Myocyte (in vitro differentiated cells): ENCODE data around the gene ADAMTS9. TPM values are rescaled to one million over a fixed set of nuclear protein-coding genes. Genes with fewer than 3 reads are reported as not detected.

Experiments
- DNase-seq: peaks from one replicate; pipeline ENCODE4 v3.0.0-alpha.2; 2012; ENCODE audit warnings: low read depth
- total RNA-seq: library from RNA; depleted of rRNA; stranded (reverse); fragments of >200 nt; gene quantifications from 2 replicates; pipeline ENCODE4 v1.2.3, GENCODE V29; 2014

The ADAMTS9 gene
- total RNA-seq, 1 donor from 2014 or later = 5.1 TPM

GRCh38 chr3:64655160-64655559, 32.6 kb downstream of the ADAMTS9 start:
- DNase-seq = no peak

DNA sequence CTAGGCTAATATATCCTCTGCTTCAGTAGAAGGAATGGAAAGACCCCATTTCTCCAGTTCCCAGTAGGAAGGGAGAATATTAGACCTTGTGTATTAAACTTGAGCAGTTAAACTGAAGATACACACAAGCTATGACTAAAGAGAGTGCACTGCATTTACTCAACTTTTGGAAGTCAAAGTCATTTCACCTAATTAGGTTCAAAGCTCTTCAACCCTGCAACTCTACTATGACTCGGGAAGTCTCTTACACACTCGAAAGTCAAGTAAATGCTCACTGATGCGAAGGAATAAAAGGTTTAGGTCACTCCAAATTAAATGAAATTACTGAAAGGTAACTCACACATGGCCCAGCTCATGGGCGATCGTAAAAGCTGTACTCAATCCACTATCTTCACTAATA, 33.8 kb downstream of the ADAMTS9 start:
- DNase-seq = no peak

- DNase-seq = no peak
These were observed 34.7 kb downstream of the ADAMTS9 start for GRCh38 chr3:64653101-64653500.

DNA sequence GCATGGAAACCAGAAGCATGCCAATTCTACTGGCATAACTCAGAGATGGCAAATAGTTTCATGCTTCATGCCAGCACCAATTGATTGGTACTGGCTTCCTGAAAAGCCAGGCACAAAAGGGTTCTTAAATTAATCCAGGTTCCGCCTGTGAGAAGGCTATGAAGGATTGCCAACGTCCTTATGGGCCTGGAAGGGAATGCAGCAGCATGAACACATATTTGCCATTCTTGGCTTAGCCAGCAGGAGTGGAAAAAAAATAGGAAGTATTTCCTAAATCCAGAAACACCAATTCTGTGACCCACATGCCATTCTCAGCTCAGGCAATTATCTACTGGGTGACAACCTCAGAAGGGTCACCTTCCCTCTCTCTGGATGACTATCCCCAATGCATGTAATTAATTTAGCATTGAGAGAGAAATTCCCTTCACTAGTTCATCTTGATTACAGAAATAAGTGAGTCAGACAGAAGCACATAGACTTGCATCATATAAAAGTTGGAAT, 36.0 kb downstream of the ADAMTS9 start:
- no peak for DNase-seq

DNA sequence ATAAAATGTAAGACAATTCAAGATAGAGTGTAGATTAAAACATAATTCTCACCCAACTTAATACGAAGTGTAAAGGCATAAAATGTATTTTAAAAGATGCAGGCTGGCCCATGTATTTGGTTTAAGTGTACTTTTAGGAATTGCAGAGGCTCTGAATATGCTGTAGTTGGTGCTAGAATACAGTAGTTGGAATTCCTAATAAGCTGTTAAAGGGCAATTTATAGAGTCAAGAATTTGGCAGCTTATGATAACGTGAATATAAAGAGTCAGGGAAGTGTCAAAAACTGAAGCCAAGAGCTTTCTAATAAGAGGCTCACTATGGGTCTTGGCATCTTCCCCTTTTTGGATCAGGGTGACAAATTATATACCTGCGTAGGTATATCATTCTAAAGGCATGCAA, 36.5 kb downstream of the ADAMTS9 start:
- no peak for DNase-seq

DNA sequence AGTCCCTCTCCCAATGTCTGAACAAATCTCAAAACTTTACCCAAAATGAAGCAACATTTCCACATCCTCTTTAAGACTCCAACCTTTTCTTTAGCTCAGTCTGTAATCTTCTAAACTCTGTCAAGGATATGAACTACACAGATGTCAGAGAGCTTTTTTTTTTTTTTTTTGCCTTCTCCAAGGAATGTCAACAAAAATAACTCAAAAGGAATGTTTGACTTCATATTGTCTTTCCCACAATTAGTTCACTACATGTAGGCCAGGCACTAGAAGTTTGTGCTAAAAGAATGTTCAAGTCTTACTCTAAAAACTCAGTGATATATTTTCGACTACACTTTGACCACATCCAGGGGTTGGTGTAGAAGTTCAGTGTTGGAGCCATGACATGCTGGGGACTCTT, 37.1 kb downstream of the ADAMTS9 start:
- peak; percentile 44 for DNase-seq

DNA sequence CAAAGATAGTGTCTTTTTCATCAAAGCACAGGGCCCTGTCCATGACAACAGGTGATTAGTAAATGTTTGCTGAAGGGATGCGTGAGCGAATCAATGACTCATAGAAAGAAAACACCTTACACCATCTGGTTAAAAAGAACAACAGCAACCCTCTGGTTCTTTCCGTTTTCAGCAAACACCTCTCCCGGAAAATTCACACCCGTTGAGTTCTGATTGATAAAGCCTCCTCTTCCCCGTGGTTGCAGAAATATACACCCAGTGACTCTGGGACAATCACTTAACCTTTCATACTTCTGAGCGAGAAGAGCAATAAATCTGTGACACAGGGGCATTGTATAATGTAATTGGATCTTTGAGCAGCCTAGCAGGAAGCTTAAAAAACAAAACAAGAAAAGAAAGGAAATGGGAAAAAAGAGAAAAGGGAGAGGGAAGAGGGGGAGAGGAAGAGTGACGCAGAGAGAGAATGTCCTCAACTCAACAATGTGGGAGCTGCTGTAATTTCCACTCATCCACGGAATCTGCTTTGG, 37.6 kb downstream of the ADAMTS9 start:
- DNase-seq = no peak

DNA sequence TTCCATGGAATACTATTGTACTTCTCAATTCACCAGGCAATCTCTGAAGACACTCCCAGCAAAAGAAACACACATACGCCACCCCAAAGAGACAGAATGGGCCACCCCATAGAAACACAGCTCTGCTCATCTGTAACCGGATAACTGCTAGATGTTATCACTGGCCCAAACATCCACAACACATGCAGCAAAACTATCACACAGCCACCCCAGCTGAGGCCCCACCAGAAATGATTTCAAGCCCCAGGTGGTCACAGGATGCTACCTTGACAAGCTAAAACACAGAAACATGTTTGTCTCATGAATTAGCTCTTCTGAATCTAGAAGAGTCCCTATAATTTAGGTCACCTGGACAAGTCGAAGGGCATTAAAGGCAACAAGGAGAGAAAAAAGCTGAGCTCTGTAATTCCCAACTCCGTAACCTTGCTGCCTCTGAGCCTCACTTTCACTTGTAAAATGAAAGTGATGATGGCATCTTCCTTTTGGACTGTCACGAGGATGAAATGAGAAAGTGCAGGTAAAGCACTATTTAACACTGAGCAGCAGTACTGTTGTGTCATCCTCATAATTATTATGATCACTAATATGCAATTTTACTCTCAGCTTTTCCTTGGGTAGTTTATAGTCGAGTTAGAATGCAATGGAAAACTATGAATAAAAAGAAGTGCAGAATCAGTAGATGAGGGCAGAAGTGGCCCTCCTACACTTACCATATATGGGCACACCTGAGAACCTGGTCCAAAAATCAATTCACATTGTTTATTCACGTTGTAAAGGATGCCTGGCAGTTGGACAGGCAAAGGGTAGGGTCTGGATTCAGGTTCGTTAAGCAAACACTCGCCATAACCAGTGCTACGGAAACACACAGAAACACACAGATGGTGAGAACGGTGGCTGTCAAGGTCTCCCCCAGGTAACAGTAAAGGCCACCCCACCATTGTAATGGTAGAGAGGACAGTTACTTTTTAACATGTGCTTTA, 38.6 kb downstream of the ADAMTS9 start:
- DNase-seq = no peak

- DNase-seq = no peak
These were observed 40.0 kb downstream of the ADAMTS9 start for GRCh38 chr3:64647825-64648224.

GRCh38 chr3:64645243-64645642, 42.6 kb downstream of the ADAMTS9 start:
- no peak for DNase-seq

GRCh38 chr3:64644483-64644882, 43.3 kb downstream of the ADAMTS9 start:
- no peak for DNase-seq

DNA sequence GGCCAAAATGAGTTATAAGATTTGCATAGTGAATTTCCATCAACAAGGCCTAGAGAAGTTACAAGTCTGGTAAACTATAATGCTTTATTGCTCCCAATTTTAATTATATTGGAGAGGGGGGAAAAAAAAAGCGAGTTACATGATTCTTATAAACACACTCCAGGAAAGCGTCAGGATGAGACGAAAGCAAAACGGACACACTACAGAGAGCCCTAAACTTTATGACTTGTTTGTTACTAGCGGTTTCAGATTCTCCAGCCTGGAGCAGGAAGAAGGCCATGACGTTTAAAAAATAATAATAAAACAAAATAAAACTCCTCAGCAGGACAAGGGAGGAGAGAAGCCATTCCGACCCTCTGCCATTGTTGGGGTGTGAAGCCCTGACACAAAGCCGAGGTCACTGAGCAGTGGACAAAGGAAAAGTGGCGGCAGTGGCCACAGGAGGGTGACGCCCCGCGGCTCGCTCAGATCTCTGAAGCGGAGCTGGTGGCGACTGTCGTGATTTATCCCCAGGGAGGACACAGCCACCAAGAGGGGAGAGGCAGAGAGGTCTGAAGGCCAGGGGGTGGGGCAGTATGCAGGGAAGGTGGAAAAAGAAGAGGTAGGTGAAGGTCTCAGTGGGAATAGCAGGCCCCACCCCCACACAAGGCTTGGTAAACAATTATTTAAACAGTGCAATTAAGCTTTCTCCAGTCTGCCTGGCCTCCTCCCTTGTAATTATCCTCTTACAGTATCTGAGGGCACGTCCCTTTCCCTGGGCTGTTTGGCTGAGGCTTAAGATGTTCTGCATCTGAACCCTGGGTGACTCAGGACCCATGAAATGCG, 45.3 kb downstream of the ADAMTS9 start:
- DNase-seq = no peak

- DNase-seq = no peak
These were observed 48.8 kb downstream of the ADAMTS9 start for GRCh38 chr3:64638981-64639481.

- no peak for DNase-seq
These were observed 49.3 kb downstream of the ADAMTS9 start for GRCh38 chr3:64638511-64638910.

- DNase-seq = no peak
These were observed 53.4 kb downstream of the ADAMTS9 start for GRCh38 chr3:64634417-64634816.

GRCh38 chr3:64631951-64632350, 55.8 kb downstream of the ADAMTS9 start:
- DNase-seq = no peak

- DNase-seq = no peak
These were observed 60.1 kb downstream of the ADAMTS9 start for GRCh38 chr3:64627471-64628321.

GRCh38 chr3:64627042-64627441, 60.8 kb downstream of the ADAMTS9 start:
- no peak for DNase-seq

DNA sequence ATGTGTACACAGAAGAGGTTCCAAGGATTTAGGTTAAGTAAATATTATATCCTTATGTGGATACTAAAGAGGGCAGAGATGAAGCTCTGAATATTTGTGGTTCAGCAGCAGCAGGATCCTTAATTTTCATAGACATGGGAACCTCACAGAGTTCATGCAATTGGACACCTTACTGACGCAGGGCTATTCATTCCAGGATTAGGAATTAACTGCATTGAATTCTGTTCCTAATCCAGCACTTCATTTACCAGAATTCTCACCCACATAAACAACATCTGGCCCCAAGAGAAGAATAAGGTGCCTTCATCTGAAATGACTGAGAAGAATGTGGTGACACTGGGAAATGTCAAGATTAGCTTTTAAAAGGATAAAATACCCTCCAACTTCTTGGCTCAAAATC, 62.4 kb downstream of the ADAMTS9 start:
- no peak for DNase-seq

- DNase-seq = no peak
These were observed 64.7 kb downstream of the ADAMTS9 start for GRCh38 chr3:64623125-64623524.
